Measurements from ENCODE around the gene CFAP100.

- no peak for TF ChIP-seq POLR2A (IDR thresholded peaks at IDR 0.05)
- TF ChIP-seq, protein P1, sequence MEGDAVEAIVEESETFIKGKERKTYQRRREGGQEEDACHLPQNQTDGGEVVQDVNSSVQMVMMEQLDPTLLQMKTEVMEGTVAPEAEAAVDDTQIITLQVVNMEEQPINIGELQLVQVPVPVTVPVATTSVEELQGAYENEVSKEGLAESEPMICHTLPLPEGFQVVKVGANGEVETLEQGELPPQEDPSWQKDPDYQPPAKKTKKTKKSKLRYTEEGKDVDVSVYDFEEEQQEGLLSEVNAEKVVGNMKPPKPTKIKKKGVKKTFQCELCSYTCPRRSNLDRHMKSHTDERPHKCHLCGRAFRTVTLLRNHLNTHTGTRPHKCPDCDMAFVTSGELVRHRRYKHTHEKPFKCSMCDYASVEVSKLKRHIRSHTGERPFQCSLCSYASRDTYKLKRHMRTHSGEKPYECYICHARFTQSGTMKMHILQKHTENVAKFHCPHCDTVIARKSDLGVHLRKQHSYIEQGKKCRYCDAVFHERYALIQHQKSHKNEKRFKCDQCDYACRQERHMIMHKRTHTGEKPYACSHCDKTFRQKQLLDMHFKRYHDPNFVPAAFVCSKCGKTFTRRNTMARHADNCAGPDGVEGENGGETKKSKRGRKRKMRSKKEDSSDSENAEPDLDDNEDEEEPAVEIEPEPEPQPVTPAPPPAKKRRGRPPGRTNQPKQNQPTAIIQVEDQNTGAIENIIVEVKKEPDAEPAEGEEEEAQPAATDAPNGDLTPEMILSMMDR (IDR thresholded peaks at IDR 0.05): no peak
Observed at GRCh38 chr3:126419151-126419703, 24.5 kb downstream of the CFAP100 start.
